ENCODE measurements around the gene KDR.

Gene KDR

GRCh38 chr4:55125087-55125721 is at the start of gene KDR:
Gene KDR, minus strand, starts transcription at chr4:55125595. Its CDS starts 302 bp downstream, at chr4:55125293.
- H3K4me1 ChIP-seq (ENCODE audit: control insufficient read depth, low read depth, low read length), result peaks cover 8% of the 10 kb centered on the region

DNA sequence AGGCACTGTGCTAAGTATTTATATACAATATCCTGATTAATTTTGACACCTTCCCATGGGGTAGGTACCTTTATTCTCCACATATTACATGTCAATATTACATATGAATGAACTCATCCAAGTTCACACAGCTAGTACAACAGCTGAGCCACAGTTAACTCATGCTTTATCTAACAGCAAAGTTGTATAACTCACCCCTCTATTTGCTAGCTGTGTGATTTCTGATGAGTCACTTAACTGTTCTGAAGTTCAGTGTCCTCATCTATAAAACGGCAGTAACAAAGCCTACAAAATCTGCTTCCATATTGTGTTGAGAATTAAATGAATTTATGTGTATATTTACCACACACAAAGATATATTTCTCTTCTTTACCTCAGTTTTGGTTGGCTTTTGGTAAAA is 48.2 kb upstream of the KDR start:
- Histone ChIP-seq H3K4me3 (ENCODE audit: low read length) (no peak overlapping the region), H3K36me3 (ENCODE audit: control insufficient read depth, low read depth, low read length) (no peaks in the 10 kb centered on the region), H3K27ac (ENCODE audit: low read length) (no peak overlapping the region), H3K27me3 (ENCODE audit: control insufficient read depth, insufficient read depth, low read length) (no peaks in the 10 kb centered on the region), H3K4me1 (ENCODE audit: control insufficient read depth, low read depth, low read length) (peaks cover 15% of the 10 kb centered on the region), H3K9me3 (ENCODE audit: control insufficient read depth, low read depth, low read length) (no peaks in the 10 kb centered on the region), H3K9ac (ENCODE audit: low read length) (no peak overlapping the region)

More at GRCh38 chr4:55125087-55125721, at the start of gene KDR:
- Histone ChIP-seq H3K4me3 (ENCODE audit: low read length) (peak within 1 kb of the TSS; percentile 92), H3K27ac (ENCODE audit: low read length) (no peak within 1 kb of the TSS), H3K27me3 (ENCODE audit: control insufficient read depth, insufficient read depth, low read length) (peaks cover 28% of the 10 kb centered on the region), H3K9me3 (ENCODE audit: control insufficient read depth, low read depth, low read length) (no peaks in the 10 kb centered on the region), H3K9ac (ENCODE audit: low read length) (peak within 1 kb of the TSS; percentile 48), H3K36me3 (ENCODE audit: control insufficient read depth, low read depth, low read length) (no peaks in the 10 kb centered on the region)

GRCh38 chr4:55172694-55173287 is 47.4 kb upstream of the KDR start:
- Histone ChIP-seq H3K4me3 (ENCODE audit: low read length) (no peak overlapping the region), H3K36me3 (ENCODE audit: control insufficient read depth, low read depth, low read length) (no peaks in the 10 kb centered on the region), H3K27me3 (ENCODE audit: control insufficient read depth, insufficient read depth, low read length) (no peaks in the 10 kb centered on the region), H3K9ac (ENCODE audit: low read length) (no peak overlapping the region), H3K4me1 (ENCODE audit: control insufficient read depth, low read depth, low read length) (peaks cover 15% of the 10 kb centered on the region), H3K27ac (ENCODE audit: low read length) (no peak overlapping the region), H3K9me3 (ENCODE audit: control insufficient read depth, low read depth, low read length) (no peaks in the 10 kb centered on the region)

DNA sequence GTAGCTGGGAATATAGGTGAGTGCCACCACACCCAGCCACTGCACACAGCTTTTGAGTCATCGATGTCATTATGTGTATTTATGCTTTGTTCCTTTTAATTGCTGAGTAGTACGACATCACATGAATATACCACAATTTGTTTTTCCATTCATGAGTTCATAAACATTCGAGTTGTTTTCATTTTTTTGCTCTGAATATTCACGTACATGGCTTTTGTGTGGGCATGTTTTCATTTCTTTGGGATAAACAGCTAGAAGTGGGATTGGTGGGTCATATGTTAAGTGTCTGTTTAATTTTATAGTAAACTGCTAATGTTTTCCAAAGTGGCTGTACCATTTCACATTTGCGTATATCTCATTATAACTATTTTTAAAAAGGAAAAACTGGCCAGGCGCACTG is 45.1 kb upstream of the KDR start:
- Histone ChIP-seq H3K9ac (ENCODE audit: low read length) (no peak overlapping the region), H3K27ac (ENCODE audit: low read length) (no peak overlapping the region), H3K27me3 (ENCODE audit: control insufficient read depth, insufficient read depth, low read length) (no peaks in the 10 kb centered on the region), H3K9me3 (ENCODE audit: control insufficient read depth, low read depth, low read length) (no peaks in the 10 kb centered on the region), H3K4me3 (ENCODE audit: low read length) (no peak overlapping the region), H3K36me3 (ENCODE audit: control insufficient read depth, low read depth, low read length) (no peaks in the 10 kb centered on the region), H3K4me1 (ENCODE audit: control insufficient read depth, low read depth, low read length) (peaks cover 8% of the 10 kb centered on the region)

- H3K9ac ChIP-seq (ENCODE audit: low read length), result no peak overlapping the region
Measured at GRCh38 chr4:55169352-55169961, 44.1 kb upstream of the KDR start.

DNA sequence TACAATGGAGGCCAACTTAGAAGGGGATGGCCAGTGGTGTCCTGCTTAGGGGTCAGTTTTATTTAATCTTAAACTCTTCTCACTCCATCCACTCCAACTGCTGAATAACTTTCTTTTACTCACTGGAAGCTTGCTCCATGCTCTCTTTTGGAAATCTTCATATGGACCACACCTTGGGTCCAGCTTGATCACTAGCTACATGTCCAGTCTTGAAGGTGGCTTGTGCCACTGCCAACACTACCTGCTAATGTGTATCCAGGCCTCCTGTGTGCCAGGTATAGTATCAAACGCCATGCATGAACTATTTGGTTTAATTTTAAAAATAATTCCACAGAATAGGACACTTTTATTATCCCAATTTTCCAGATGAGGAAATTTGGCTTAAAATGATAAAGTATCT is 37.0 kb upstream of the KDR start:
- H3K9ac ChIP-seq (ENCODE audit: low read length), result no peak overlapping the region
- H3K4me1 ChIP-seq (ENCODE audit: control insufficient read depth, low read depth, low read length), result no peaks in the 10 kb centered on the region
- H3K27me3 ChIP-seq (ENCODE audit: control insufficient read depth, insufficient read depth, low read length), result no peaks in the 10 kb centered on the region
- no peak overlapping the region for H3K27ac ChIP-seq (ENCODE audit: low read length)
- no peaks in the 10 kb centered on the region for H3K36me3 ChIP-seq (ENCODE audit: control insufficient read depth, low read depth, low read length)
- H3K4me3 ChIP-seq (ENCODE audit: low read length), result no peak overlapping the region
- no peaks in the 10 kb centered on the region for H3K9me3 ChIP-seq (ENCODE audit: control insufficient read depth, low read depth, low read length)

More at GRCh38 chr4:55169352-55169961, 44.1 kb upstream of the KDR start:
- H3K9me3 ChIP-seq (ENCODE audit: control insufficient read depth, low read depth, low read length), result no peaks in the 10 kb centered on the region
- no peak overlapping the region for H3K4me3 ChIP-seq (ENCODE audit: low read length)
- no peaks in the 10 kb centered on the region for H3K36me3 ChIP-seq (ENCODE audit: control insufficient read depth, low read depth, low read length)
- no peaks in the 10 kb centered on the region for H3K27me3 ChIP-seq (ENCODE audit: control insufficient read depth, insufficient read depth, low read length)
- H3K27ac ChIP-seq (ENCODE audit: low read length), result no peak overlapping the region
- H3K4me1 ChIP-seq (ENCODE audit: control insufficient read depth, low read depth, low read length), result peaks cover 7% of the 10 kb centered on the region

DNA sequence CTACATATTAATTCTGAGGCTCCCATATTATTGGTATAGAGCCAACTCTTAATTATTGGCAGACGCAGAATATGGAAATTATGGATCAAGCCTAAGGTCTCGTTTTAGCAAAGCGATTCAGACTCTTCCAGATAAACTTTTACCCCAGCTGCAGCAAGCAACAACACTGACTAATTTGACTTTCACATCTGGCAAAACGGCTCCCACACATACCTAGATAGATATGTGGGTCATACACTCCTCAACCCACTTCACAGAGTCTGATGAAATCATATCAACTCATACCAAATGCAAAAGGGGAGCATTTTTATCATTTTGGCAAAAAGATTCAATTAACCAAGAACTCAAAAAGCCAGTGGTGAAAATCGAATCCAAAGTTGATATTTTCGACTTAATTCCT is 36.3 kb upstream of the KDR start:
- Histone ChIP-seq H3K9me3 (ENCODE audit: control insufficient read depth, low read depth, low read length) (no peaks in the 10 kb centered on the region), H3K27me3 (ENCODE audit: control insufficient read depth, insufficient read depth, low read length) (no peaks in the 10 kb centered on the region), H3K4me3 (ENCODE audit: low read length) (no peak overlapping the region), H3K9ac (ENCODE audit: low read length) (no peak overlapping the region), H3K4me1 (ENCODE audit: control insufficient read depth, low read depth, low read length) (no peaks in the 10 kb centered on the region), H3K27ac (ENCODE audit: low read length) (no peak overlapping the region), H3K36me3 (ENCODE audit: control insufficient read depth, low read depth, low read length) (no peaks in the 10 kb centered on the region)

- Histone ChIP-seq H3K27me3 (ENCODE audit: control insufficient read depth, insufficient read depth, low read length) (no peaks in the 10 kb centered on the region), H3K9ac (ENCODE audit: low read length) (no peak overlapping the region), H3K27ac (ENCODE audit: low read length) (no peak overlapping the region), H3K9me3 (ENCODE audit: control insufficient read depth, low read depth, low read length) (no peaks in the 10 kb centered on the region), H3K36me3 (ENCODE audit: control insufficient read depth, low read depth, low read length) (no peaks in the 10 kb centered on the region), H3K4me3 (ENCODE audit: low read length) (no peak overlapping the region), H3K4me1 (ENCODE audit: control insufficient read depth, low read depth, low read length) (no peaks in the 10 kb centered on the region)
Measured at GRCh38 chr4:55159851-55160250, 34.5 kb upstream of the KDR start.

DNA sequence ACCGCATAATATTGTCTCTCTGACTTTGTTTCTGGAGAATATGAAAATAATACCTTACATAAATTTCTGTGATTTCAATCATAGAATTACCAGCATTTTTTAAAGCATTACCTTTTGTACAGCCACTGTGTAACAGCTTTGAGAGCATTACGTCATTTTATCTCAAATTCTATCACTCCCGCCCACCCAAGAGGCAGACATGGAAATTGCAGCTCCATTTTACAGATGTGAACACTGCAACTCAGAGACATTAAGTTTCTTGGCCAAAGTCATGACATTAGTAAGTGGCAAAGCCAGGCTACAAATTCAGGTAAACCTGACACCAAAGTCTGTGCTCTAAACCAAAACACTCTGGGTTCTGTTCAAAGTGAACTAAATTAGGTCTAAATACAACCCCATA is 33.6 kb upstream of the KDR start:
- H3K27ac ChIP-seq (ENCODE audit: low read length), result no peak overlapping the region
- H3K4me3 ChIP-seq (ENCODE audit: low read length), result no peak overlapping the region
- H3K4me1 ChIP-seq (ENCODE audit: control insufficient read depth, low read depth, low read length), result no peaks in the 10 kb centered on the region
- H3K9ac ChIP-seq (ENCODE audit: low read length), result no peak overlapping the region
- no peaks in the 10 kb centered on the region for H3K36me3 ChIP-seq (ENCODE audit: control insufficient read depth, low read depth, low read length)
- no peaks in the 10 kb centered on the region for H3K27me3 ChIP-seq (ENCODE audit: control insufficient read depth, insufficient read depth, low read length)
- no peaks in the 10 kb centered on the region for H3K9me3 ChIP-seq (ENCODE audit: control insufficient read depth, low read depth, low read length)

- Histone ChIP-seq H3K4me1 (ENCODE audit: control insufficient read depth, low read depth, low read length) (no peaks in the 10 kb centered on the region), H3K9ac (ENCODE audit: low read length) (no peak overlapping the region), H3K27me3 (ENCODE audit: control insufficient read depth, insufficient read depth, low read length) (no peaks in the 10 kb centered on the region), H3K27ac (ENCODE audit: low read length) (no peak overlapping the region), H3K4me3 (ENCODE audit: low read length) (no peak overlapping the region), H3K36me3 (ENCODE audit: control insufficient read depth, low read depth, low read length) (no peaks in the 10 kb centered on the region), H3K9me3 (ENCODE audit: control insufficient read depth, low read depth, low read length) (peaks cover 4% of the 10 kb centered on the region)
Measured at GRCh38 chr4:55157559-55158277, 32.3 kb upstream of the KDR start.

- Histone ChIP-seq H3K4me1 (ENCODE audit: control insufficient read depth, low read depth, low read length) (no peaks in the 10 kb centered on the region), H3K27me3 (ENCODE audit: control insufficient read depth, insufficient read depth, low read length) (no peaks in the 10 kb centered on the region), H3K27ac (ENCODE audit: low read length) (no peak overlapping the region), H3K4me3 (ENCODE audit: low read length) (no peak overlapping the region), H3K36me3 (ENCODE audit: control insufficient read depth, low read depth, low read length) (no peaks in the 10 kb centered on the region), H3K9ac (ENCODE audit: low read length) (no peak overlapping the region), H3K9me3 (ENCODE audit: control insufficient read depth, low read depth, low read length) (peaks cover 4% of the 10 kb centered on the region)
Measured at GRCh38 chr4:55154933-55155332, 29.5 kb upstream of the KDR start.

Measured in iPS-18a (cell line).